HG03139 (cell line): ENCODE data around the gene NUDT12.

Experiments used
- ATAC-seq: cut with Tn5 transposase; IDR thresholded peaks from one replicate; pipeline ENCODE4 v1.9.1; 2021; ENCODE audit not compliant: unreplicated experiment

Gene NUDT12

DNA sequence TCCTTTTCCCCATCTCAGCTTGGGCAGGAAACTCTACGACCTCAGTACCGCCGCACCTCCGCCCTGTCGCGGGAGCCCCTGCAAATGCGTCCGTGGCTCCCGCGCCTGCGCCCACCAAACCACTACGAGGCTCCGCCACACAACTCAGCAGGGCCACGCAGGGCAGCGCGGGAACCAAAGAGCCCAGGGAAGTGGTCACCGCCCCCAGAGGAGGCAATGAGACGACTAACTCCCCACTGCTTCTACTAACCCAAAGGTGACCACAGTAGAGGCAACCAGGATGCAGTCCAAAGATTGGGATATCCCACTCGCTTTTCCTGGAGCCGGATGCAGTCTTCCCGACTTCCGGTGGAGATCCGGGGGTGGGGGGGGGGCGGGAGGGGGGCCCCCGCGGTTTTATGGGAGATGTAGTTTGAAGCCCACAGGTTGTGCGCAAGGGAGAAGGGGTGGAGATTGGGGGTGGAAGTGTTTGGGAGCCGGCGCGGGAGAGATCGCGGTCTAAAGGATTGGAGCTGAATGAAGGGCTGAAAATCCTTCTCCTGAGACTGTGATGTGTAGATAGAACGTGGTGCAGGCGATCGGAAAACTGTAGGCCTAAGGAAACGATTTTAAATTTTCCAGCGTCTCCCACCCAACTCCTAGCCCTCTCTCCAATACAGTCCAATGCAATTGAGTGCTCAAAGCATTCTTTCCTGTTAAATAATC is at the start of gene NUDT12:
Gene NUDT12, minus strand, starts transcription at position 337 of the 705 bp plus-strand sequence. CDS start 2,541 bp downstream, outside the sequence.
- ATAC-seq = peak; percentile 93

DNA sequence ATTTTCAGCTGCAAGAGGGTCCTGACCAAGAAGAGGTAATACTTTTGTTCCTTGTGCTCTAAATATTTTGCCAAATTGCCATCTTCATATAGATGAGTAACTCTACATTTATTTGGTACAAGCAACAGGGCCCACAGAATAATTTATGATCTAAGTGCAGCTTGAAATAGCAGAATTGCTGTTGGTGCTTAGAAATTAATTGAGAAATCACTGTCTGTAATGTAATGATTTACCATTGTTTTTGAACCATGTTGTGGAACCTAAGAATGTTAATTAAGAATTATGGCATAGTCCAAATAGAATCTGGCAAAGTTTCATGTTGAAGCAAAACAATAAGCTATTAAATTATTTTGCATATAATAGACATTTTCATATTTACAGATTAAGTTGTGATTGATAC is 44.8 kb upstream of the NUDT12 start:
- no peak for ATAC-seq

DNA sequence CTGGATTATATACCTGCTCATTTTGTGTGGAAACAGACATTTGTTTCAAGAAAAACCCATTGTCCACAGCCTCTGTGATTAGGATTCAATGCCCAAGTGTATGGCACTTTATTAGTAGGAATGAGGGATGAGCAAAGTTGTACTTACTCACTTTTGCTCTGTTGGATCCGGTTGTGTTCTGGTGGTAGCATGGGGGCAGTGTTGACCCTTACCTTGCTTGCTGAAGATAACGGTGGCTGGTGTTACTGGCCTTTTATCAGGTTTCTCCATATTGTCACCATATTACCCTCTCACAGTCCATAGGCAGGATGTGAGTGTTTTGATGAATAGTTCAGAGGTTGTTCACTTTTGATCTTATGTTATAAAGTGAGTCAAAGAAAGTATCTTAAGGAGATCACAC is 42.7 kb upstream of the NUDT12 start:
- no peak for ATAC-seq

DNA sequence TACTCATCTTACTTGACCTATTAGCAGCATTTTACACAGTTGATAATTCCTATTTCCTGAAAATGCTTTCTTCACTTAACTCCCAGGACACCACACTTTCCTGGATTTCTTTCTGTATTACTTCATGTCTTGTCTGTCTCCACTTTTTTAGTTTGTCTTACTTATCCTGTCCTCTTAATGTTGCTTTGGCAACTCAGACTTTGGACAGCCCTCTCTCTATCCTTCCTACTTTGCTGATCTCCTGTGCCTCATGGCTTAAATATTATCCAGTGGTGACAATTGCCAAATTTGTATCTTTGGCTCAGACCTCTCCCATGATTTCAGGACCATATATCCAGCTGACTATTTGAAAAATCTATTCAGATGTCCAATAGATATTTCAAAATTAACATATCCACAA is 39.8 kb upstream of the NUDT12 start:
- no peak for ATAC-seq

DNA sequence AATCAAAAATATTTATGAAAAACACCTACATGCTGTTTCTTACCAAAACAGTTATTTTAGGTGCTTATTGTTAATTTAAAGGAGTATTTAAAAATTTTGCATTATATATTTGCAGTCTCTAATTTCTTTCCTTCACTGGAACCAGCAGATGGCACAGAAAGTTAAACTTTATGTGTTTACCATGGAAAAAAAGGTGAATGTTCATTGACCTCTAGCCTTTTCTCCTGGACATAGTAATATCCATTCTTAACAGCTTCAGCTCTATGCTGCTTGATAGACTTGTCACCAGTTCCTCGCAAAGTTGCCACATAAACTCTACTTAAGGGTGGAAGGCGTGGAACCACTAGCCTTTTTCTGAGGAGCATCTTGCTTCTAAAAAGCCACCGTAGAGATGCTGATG is 38.7 kb upstream of the NUDT12 start:
- no peak for ATAC-seq

DNA sequence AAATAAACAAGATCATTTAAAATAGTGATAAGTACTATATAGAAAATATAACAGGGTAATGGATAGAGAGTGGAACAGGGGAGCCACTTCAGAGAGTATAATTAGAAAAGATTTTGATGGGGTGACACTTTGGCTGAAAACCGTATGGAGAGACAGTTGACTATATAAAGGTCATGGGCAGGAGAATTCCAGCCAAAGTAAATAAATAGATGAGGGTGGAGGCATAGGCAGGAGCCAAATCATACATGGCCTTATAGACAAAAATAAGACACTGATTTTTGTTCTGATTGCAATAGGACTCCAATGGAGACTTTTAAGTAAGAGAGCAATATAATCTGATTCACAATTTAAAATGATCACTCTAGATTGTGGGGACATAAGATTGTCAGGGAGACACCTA is 37.5 kb upstream of the NUDT12 start:
- ATAC-seq = no peak

DNA sequence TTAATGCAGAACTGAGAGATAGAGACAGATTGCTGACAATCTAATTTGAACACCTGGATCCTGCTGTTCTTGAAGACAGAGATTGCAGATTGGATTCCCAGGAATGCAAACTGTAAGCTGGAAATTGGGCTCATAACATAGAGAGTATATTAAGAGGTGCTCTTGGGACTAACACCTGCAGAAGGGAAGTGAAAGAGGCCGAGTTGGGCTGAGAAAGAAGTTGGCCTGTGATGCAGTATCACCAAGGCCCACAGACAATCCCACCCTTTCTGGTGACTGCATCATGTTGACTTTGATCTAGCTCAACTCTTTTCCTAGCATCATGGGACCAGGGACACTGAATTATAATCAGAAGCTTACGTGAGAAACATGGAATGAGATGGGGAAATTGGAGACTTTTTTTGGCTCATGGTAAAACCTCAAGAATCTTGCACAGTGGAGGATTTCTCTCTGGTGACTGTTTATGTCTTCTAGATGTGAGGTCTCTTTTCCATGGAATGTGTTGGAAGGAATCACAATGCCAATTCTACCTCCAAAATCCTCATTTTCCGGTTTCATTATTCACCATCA is 36.5 kb upstream of the NUDT12 start:
- no peak for ATAC-seq

DNA sequence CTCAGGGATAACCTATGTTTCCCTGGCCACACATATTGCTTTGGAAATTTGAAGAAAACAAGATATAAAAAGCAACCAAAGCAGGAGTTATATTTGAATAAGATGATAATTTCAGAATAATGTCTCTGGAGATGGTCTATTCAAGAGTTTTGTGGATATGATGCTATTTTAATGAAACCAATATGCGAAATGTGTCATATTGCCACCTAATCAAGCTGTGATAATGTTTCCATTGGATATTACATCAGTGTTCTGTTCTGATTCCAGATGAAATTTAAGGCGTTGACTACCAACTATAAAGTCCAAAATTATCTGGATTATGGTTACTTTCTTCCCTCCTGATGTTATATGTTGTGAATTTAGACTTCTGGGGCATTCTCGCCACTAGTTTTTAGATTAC is 27.6 kb upstream of the NUDT12 start:
- ATAC-seq = no peak

DNA sequence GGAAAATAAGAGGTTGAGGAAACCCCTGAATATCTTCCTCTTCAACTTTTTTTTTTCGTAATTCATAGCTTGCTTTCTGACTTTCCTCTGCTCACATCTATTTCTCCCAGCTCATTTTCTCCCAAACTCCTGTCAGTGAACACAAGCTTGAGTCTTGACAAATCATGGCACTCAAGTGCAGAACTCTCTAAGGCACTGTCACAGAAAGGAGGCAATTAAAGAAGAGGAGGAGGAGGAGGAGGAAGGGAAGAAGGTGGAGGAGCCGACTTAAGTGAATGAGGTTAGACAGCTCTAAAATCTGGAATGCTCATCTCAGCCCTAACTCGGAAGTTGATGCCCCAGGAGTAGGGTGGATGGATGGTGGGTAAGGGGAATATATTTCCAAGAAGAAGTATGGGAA is 27.2 kb upstream of the NUDT12 start:
- no peak for ATAC-seq

DNA sequence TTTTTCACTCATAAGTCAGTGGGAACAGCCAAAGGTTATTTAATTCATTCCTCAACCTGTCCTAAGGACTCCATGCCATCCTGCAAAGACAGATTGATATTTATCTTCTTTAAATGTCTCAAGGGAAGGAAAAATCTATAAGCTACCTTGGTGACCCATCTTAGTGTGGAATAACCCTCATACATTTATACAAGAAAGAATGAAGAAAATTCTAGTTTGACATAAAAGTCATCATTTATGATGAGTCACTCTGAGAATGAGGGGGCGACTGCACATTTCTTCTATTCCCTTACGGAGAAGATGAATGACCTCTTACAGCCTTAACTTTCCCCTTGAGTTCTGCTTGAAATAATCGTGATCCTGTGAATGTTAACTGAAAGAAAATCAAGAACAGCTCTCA is 26.8 kb upstream of the NUDT12 start:
- no peak for ATAC-seq

DNA sequence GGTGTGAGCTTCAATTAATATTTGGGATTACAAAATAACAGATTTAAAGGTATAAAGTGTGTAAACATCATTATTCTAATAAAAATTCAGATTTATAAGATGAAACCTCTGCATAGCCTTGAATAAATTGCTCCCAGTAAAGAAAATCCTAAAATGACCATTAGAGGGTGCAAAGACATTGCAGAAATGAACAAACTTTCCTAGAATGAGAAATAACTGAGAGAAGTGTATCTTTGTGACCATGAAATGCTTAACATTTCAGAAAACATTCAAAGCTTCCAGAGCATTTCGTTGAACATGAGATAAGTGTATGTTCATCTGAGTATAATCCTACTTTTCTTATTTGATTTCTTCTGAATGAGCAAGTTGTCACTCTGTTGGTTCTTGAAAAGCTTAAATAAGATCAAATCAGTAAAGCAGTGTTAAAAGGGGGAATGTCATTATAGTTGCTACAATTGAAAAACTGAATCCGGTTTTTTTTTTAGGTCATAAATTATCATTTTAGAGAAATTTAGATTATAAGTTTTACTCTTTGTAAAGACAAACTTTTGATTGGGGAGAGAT is 24.7 kb upstream of the NUDT12 start:
- ATAC-seq = no peak

DNA sequence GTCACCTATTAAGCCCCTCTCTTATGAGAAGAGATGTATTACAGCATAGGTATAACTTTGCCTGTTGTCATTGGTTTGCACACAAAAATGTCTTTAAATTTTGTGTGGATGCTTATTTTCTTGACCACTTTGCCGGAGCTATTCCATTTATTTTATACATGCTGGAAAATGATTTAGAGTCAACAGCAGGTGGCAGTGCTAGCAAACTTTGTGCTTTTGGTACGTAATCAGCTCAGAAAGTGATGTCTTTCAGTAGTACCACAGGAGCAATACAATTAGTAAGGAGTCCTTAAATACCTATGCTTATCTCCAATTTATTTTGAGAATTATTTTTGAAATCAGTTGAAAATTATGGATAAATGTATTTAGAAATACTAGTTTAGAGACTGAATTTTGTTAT is 19.8 kb upstream of the NUDT12 start:
- no peak for ATAC-seq

DNA sequence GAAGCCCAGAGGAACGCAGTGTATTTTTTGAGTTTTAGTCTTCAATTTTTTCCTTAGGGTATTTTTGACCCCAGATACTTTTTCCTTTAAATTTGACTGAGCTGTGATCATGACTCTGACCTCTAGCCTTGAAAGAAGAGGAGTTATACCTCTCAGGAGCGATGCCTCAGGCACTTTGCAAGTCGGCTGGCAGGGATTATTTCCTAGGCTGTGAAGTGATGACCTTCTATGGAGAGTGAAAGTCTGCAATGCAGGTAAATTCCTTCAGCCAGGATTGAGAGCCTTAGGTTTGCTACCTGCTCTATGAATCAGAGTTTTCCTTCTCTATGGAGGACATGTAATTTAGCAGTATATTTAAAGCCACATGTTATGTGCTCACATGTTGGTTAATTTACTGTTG is 10.8 kb upstream of the NUDT12 start:
- ATAC-seq = no peak

DNA sequence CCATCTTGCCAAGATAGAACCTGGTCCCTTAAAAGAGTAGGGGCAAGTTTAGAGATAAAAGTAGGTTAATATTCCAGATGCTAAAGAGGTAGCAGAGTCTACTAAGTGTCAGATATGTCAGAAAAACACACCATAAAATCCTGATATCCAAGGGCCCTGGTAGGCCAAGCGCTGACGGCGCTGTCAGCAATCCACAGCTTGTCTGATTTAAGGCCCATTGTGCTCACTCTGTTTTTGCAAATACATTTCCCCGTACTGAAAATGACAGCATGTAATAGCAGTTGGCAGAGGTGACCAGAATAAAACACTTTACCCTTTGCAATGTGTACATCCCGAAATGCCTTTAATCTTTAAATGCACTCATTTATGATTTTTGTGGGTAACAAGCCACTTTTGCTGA is 9.9 kb upstream of the NUDT12 start:
- ATAC-seq = no peak

DNA sequence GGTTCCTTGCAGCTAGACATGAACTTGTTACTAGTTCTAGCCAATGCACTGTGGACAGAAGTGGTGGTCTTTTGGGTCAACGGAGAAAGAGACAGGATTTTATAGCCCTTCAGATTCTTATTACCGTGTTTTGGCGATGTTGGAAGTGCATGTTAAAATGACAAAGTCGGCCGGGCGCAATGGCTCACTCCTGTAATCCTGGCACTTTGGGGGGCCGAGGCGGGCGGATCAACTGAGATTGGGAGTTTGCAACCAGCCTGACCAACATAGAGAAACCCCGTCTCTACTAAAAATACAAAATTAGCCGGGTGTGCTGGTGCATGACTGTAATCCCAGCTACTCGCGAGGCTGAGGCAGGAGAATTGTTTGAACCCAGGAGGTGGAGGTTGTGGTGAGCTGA is 9.1 kb upstream of the NUDT12 start:
- no peak for ATAC-seq

DNA sequence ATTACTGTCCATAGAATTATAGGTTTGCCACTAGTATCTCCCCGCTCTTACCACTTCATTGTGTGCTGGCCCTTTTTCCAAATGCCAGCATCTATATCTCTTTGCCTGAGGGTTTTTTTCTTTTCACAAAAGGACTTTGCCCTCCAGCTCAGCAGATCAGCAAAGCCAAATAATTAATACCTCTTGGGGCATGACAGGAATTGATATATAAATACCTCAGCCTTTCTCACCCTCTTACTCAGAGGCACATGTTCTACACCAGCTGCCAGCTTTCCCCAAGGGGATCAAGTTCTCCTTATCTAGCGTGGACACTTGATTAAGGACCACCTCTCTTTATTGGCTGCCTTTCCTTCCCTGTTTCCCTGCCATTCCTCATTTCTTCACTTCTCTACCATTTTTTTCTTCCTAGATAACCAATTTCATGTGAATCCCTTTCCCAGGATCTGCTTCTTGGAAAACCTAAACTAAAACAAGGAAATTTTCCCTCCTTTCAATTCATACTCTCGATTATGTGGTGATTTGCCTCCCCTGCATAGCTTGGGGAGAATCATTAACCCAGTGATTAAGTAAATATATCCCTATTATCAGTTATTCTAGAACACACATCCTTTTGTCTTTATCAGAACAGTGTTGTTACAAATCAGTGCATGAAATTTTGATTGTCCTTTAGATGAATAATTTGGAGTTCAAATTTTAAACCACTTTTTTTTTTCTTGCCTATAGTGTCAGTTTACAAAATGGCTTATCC is 6.9 kb upstream of the NUDT12 start:
- no peak for ATAC-seq

DNA sequence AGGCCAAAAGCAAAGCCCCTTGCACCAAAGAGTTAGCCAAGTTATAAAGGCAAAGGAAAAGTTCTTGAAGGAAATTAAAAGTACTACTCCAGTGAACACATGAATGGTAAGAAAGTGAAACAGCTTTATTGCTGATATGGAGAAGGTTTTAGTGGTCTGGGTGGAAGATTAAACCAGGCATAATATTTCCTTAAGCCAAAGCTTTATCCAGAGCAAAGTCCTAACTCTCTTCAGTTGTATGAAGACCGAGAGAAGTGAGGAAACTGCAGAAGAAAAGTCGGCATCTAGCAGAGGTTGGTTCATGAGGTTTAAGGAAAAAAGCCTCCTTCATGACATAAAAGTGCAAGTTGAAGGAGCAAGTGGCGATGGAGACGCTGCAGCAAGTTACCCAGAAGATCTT is 3.1 kb upstream of the NUDT12 start:
- no peak for ATAC-seq

DNA sequence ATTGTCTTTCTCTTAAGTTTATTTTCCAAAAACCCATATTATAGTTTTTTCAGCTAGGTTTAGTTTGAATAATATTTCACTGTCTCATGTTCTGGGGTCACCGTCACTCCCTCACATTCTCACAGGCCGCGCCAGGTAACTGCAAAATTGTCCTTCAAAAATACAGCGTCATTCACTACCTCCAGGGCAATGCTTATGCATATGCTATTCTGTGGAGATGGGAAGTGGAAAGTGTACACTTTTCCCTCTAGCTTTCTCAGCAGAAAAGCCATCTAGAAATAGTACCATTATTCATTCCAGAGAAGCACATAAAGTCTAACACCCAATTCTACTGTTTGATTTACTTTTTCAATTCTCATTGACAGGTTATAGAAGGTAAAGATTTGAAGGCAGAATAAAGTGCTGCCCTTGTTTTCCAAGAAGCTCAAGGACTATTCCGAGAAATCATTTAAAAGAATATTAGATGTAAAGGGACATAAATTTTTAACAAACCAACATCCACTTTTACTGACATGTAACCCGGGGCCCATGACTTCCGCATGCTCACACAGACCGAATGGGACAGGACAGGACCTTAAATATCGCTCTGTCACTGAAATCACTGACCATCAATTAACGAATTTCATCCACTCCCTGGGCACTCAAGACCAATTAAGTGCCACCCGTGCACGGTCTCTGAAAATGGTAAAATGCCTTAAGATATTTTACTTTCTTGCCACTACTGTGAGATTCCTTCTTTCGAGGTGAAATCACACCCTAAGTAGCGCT is 720 bp downstream of the NUDT12 start:
- peak; percentile 43 for ATAC-seq

DNA sequence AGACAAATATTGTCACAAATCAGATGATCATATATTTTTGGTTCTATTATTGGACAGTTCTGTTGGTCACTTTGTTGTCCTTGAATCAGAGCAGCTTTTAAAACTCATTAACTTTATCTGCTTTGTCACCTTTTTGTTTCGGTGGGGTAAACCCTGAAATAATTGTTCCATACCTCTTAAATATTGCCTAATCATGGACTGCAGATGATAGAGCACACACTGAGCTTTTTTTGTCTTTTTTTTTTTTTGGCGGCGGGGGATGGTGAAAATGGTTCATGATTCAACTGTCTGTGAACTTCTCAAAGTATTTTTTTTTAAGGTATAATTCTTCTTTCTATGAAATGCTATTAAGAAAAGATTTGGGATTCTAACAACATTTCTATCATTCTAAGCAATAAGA is 1.8 kb downstream of the NUDT12 start:
- ATAC-seq = no peak

DNA sequence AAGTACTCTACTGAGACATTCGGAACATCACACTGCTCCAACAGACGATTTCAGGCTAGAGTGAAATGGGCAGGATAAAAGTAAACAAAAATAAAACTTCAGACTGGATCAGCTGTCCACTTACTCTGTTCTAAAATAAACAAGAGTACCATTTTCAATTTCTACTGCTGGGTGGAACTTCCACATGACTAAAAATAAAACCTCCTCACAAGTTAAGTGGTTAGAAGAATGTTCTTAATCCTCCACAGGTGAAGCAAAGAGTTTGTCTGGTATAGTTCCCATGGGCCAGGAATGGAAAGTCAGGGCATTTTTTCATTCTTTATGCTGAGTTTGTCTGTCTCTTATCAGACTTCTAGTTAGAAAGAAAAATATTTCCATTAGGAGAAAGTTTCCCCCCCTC is 15.7 kb downstream of the NUDT12 start:
- no peak for ATAC-seq

DNA sequence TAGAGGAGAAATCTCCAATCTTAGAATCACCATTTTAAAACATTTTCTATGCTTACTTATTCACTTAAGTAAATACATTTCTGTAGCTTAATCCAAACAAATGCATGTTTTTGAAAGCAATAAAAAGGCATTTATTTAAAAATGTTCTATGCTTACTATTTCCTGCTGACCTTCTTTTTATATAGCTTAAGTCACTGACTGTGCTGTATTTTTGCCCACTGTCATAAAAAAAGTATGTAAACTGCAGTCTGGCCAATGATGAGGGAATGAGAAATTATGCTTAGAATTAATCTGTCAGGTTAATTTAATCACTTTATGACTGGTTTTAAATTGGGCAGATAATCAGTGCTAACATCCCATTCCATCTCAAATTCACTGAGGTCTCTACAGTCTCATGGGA is 20.1 kb downstream of the NUDT12 start:
- no peak for ATAC-seq
